Stimulated activated naive CD8-positive, alpha-beta T cell treated with anti-CD3 and anti-CD28 coated beads, Interleukin-15, Interleukin-2, amounts not matched to agents 100 U/mL and 50 U/mL, for 24 hours (primary cell): ENCODE results near the gene ANKRD33B.
"Not testable (repeated sequence)": the region's sequence is repeated elsewhere in the genome, so short reads cannot be mapped to it uniquely, and the experiment has no call there.

Experiments
- ATAC-seq: fragments of 150-1000 bp; cut with Tn5 transposase; one replicate; pipeline ENCODE4 v1.10.0; 2021
- DNase-seq: peaks from one replicate; pipeline ENCODE4 v3.0.0; 2021

Gene ANKRD33B

GRCh38 chr5:10559151-10559550 lies 4.7 kb upstream of the ANKRD33B start:
- no peak for ATAC-seq
- DNase-seq = no peak

- no peak for ATAC-seq
- no peak for DNase-seq
Observed at GRCh38 chr5:10559871-10560270, 4.0 kb upstream of the ANKRD33B start.

GRCh38 chr5:10562201-10563109 lies 1.4 kb upstream of the ANKRD33B start:
- DNase-seq (peak; percentile 43), ATAC-seq (no peak)

GRCh38 chr5:10563110-10563944 lies 543 bp upstream of the ANKRD33B start:
- DNase-seq = peak; percentile 75

DNA sequence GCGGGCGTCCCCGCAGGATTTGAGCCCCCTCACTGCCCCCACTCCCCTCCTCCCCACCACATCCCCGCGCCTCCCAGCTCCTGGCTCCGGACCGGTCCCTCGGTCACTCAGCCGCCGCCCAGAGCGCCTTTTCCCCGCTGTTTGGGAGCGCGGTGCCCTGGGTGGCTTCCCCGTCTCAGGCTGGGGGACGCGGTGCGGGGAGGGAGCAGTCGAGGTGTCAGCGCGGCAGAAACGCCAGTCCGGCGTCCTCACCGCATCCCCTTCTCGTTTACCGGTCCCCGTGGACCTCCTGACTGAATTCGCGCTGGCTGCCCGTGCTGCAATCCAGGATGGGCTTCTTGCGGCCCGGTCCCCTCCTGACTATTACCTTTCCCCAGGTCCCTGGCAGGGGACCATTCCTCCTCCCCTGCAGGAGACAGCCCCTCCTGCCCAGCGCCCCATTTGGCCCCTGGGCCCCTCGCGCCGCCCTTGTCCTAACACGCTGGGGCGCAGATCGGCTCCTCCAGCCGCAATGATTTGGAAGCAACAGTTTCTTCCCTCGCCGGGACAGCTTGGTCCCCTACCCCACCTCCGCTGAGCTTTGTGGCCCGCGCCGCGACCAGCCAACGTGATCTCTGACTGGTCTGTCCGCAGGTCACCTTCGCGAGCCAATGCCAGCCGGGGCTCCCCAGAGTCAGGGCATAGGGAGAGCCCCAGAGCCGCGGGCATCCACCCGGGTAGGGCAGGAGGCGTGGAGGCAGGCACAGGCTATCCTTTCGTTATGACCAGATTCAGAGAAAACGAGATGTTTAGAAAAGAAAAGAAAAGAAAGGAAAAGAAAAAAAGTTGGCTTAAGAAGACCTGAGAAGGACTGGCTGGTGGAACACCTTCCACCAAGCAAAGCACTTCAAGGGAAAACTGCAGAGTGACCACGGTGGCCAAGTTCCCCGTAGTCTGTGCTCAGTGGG lies 1.2 kb downstream of the ANKRD33B start:
- ATAC-seq (no peak), DNase-seq (peak; percentile 50)

More at GRCh38 chr5:10563110-10563944, 543 bp upstream of the ANKRD33B start:
- peak; percentile 53 for ATAC-seq

- ATAC-seq = no peak
Observed at GRCh38 chr5:10565785-10566542, 2.1 kb downstream of the ANKRD33B start.

DNA sequence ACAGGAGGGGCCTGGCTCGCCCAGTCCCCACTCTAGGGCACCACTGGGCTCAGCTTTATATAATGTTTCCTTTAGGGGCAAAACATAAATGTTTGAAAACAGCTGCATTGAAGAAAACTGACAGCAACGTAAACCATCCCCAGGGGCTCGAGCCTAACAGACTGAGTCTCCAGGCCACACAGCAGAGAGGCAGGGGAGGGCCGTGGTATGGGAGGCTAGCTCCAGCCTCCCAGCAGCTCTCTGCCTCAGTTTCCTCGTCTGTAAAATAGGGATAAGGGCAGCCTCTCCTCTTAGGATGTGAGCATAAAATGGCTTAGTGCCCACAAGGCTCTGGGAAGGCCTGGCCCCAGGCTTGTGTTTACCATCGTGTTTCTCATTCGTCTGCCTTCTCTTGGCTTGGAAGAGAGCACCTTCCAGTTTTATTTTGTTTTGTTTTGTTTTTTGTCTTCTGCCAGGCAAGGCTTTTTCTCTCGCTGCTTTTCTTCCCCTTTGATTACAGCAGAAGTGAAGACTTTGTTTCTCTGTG lies 2.7 kb downstream of the ANKRD33B start:
- DNase-seq (no peak), ATAC-seq (no peak)

More at GRCh38 chr5:10565785-10566542, 2.1 kb downstream of the ANKRD33B start:
- DNase-seq = no peak

DNA sequence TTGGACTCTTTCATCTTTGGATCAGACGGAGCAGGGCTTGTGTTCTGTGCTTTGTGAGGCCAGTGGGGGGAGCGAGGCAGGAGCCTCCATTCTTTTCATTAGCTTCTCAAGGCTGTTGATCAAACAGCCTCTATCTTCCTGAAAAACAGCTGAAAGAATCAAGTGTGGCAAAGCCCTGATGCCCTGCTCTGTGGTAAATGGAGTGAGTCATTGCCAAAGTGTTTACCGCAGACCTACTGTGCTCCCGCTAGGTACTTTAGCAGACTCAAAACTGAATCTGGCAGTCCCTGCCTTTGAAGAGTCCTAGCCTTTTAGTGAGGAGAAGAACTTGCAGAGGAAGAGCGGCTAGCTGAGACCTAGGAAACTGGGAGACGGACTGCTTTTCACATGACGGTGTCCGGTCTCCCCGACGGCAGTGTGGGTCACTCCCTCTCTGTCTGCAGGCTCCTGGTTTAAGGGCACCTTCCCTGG lies 3.3 kb downstream of the ANKRD33B start:
- no peak for ATAC-seq
- no peak for DNase-seq

- DNase-seq (no peak), ATAC-seq (no peak)
Observed at GRCh38 chr5:10567781-10568321, 4.0 kb downstream of the ANKRD33B start.

DNA sequence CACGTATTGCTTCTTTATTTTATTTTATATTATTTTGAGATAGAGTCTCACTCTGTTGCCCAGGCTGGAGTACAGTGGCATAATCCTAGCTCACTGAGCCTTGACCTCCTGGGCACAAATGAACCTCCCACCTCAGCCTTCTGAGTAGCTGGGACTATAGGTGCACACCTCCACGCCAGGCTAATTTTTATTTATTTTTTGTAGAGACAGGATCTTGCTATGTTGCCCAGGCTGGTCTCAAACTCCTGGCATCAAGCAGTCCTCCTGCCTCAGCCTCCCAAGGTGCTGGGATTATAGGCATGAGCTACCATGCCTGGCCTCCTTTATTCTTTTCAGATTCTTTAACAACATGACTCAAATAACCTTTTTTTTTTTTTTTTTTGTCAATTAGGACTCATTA lies 6.7 kb downstream of the ANKRD33B start:
- not testable (repeated sequence) for DNase-seq, ATAC-seq

DNA sequence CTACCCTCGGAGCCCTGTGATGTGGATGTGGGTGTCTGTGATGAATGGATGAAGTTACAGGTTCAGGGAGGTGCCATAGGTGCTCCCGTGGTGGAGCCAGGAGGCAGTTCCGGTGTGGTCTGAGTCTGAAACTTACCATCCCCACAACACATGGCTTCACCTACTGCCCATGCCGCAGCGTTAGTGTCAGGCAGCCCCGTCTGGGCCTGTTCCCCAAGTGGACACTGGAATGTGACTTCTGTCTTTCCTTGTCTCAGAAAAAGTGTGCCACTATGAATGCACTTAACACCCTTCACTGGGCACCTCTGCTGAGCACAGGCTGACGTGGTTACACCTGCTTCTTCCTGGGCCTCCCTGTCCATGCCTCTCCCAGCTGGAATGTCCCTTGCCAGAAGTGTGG lies 8.6 kb downstream of the ANKRD33B start:
- DNase-seq = no peak
- no peak for ATAC-seq

GRCh38 chr5:10573487-10574145 lies 9.7 kb downstream of the ANKRD33B start:
- no peak for ATAC-seq

GRCh38 chr5:10574879-10575278 lies 11.0 kb downstream of the ANKRD33B start:
- ATAC-seq, DNase-seq: not testable (repeated sequence)

More at GRCh38 chr5:10573487-10574145, 9.7 kb downstream of the ANKRD33B start:
- DNase-seq = no peak

DNA sequence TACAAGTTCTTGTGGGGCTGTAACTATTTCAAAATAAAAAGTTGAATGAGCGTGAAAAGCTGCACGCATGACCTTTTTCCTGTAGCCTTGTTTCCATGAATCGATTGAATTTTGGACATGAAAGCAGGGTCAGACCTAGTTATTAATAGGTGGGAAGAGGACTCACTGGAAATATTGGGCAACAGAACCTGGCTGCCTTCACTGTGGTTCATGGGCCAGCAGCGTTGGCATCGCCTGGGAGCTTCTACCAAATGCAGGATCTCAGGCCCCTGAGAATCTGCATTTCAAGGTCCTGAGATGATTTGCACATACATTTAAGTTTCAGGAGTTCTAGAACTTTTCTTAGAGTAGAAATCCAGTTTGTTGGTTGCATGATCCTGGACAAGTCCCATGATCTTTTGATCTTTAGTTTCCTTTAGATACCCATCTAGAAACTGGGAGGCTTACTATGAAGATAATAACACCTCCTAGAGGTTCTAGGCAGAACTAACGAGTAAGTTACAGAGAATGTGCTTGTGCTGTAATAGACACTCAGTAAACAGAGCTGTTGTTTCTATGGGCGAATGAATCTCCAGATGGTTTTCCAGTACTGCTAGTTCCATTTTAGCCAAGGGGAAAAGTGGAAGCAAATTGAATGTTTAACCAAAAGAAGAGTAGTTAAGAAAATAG lies 12.4 kb downstream of the ANKRD33B start:
- ATAC-seq = no peak

GRCh38 chr5:10576790-10577189 lies 12.9 kb downstream of the ANKRD33B start:
- DNase-seq (no peak), ATAC-seq (no peak)

More for the DNA sequence above, 12.4 kb downstream of the ANKRD33B start:
- no peak for DNase-seq

- ATAC-seq = no peak
- no peak for DNase-seq
Observed at GRCh38 chr5:10577371-10578292, 13.8 kb downstream of the ANKRD33B start.

DNA sequence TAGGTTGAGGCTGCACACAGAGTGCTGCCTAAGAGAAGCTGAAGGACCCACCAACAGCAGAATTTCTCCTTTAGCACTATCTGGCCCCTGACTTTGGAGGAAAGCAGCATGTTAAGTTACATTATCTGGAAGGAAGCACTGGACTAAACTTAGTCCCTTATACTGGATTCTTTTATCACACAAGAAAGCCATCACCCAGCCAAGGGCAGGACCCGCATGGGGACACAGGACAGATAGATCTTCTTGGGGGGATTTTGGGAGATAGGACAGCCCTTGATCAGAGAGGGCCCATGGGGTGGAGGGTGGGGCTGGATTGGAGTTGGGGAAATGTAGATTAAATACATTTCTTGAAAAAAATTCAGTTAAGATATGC lies 14.4 kb downstream of the ANKRD33B start:
- DNase-seq (no peak), ATAC-seq (no peak)

DNA sequence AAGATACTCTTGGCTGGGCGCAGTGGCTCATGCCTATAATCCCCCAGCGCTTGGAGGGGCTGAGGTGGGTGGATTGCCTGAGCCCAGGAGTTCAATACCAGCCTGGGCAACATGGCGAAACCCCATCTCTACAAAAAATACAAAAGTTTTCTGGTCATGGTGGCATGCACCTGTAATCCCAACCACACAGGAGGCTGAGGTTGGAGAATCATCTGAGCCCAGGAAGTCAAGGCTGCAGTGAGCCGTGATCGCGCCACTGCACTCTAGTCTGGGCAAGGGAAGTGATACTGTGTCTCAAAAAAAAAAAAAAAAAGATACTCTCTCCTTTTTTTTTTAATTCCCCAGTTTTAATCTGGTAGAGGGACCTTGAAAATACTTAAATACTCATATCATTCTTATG lies 15.0 kb downstream of the ANKRD33B start:
- ATAC-seq (peak; percentile 21), DNase-seq (peak; percentile 42)
